Activated CD8-positive, alpha-beta memory T cell treated with anti-CD3 and anti-CD28 coated beads, Interleukin-2, amount 10 ng/mL, durations not matched to agents 7 days and 5 days (primary cell): ENCODE measurements around the gene CAMTA1. TPM values are rescaled to one million over a fixed set of nuclear protein-coding genes. Genes with fewer than 3 reads are reported as not detected.
"Not testable (repeated sequence)": the region's sequence is repeated elsewhere in the genome, so short reads cannot be mapped to it uniquely, and the experiment has no call there.

Experiments used
- ATAC-seq: fragments of 150-1000 bp; cut with Tn5 transposase; one replicate; pipeline ENCODE4 v1.10.0; 2021; ENCODE audit warnings: moderate library complexity
- CTCF ChIA-PET: fragments of 350-600 bp; sonication (Branson Sonifier 250); formaldehyde crosslinking; loops from one replicate; lab custom pipeline; 2021; ENCODE audit warnings: antibody characterized with exemption; lab: Charles Lee
- DNase-seq: peaks from one replicate; pipeline ENCODE4 v3.0.0-alpha.2; 2020
- H3K27ac Mint-ChIP-seq: one replicate; pipeline ENCODE4 v1.8.0; 2021; ENCODE audit warnings: mild to moderate bottlenecking, mixed read lengths
- H3K27me3 Mint-ChIP-seq: one replicate; pipeline ENCODE4 v1.8.0; 2021; ENCODE audit warnings: mixed read lengths
- H3K36me3 Mint-ChIP-seq: one replicate; pipeline ENCODE4 v1.8.0; 2021; ENCODE audit warnings: mild to moderate bottlenecking, mixed read lengths
- H3K4me1 Mint-ChIP-seq: one replicate; pipeline ENCODE4 v1.8.0; 2021; ENCODE audit warnings: mixed read lengths
- H3K4me3 Mint-ChIP-seq: one replicate; pipeline ENCODE4 v1.8.0; 2021; ENCODE audit warnings: mild to moderate bottlenecking, moderate library complexity, mixed read lengths
- H3K9me3 Mint-ChIP-seq: one replicate; pipeline ENCODE4 v1.8.0; 2022; ENCODE audit warnings: low read depth, mixed read lengths
- total RNA-seq, 2 experiments: library from RNA; stranded (reverse); gene quantifications; one replicate each; pipeline ENCODE4 v1.2.3, GENCODE V29; 2021

The CAMTA1 gene
- total RNA-seq, 2 experiments from 2014 or later = 42.8 to 43.2 TPM

- Mint-ChIP-seq H3K9me3 (no peaks in the 10 kb centered on the region), H3K4me1 (no peaks in the 10 kb centered on the region), H3K4me3 (no peak overlapping the region), H3K27ac (no peak overlapping the region), H3K36me3 (no peaks in the 10 kb centered on the region), H3K27me3 (peaks cover 12% of the 10 kb centered on the region)
- CTCF ChIA-PET = interaction anchor here (9.5 kb wide), 1 partner anchor 16 kb away, joined by 65 read pairs; no protein-coding TSS in a partner anchor
- DNase-seq (no peak), ATAC-seq (no peak)
Measured at GRCh38 chr1:7684861-7685635, 899.8 kb downstream of the CAMTA1 start.

GRCh38 chr1:7686301-7686850 lies 901.1 kb downstream of the CAMTA1 start:
- CTCF ChIA-PET = interaction anchor here (1.2 kb wide), 1 partner anchor 17 kb away, joined by 4 read pairs; no protein-coding TSS in a partner anchor
- DNase-seq = no peak
- Mint-ChIP-seq H3K36me3 (no peaks in the 10 kb centered on the region), H3K4me1 (no peaks in the 10 kb centered on the region), H3K9me3 (no peaks in the 10 kb centered on the region), H3K27me3 (peaks cover 6% of the 10 kb centered on the region), H3K27ac (no peak overlapping the region), H3K4me3 (no peak overlapping the region)
- ATAC-seq = no peak

GRCh38 chr1:7687411-7687810 lies 902.2 kb downstream of the CAMTA1 start:
- no peaks in the 10 kb centered on the region for H3K9me3 Mint-ChIP-seq
- H3K36me3 Mint-ChIP-seq = no peaks in the 10 kb centered on the region
- H3K4me1 Mint-ChIP-seq = no peaks in the 10 kb centered on the region
- H3K27me3 Mint-ChIP-seq = peaks cover 3% of the 10 kb centered on the region
- ATAC-seq = no peak
- H3K27ac Mint-ChIP-seq = no peak overlapping the region
- DNase-seq = no peak
- CTCF ChIA-PET = interaction anchor here (1.2 to 1.9 kb wide), 2 partner anchors 18 to 65 kb away, joined by 4 to 6 read pairs; no protein-coding TSS in a partner anchor
- no peak overlapping the region for H3K4me3 Mint-ChIP-seq

DNA sequence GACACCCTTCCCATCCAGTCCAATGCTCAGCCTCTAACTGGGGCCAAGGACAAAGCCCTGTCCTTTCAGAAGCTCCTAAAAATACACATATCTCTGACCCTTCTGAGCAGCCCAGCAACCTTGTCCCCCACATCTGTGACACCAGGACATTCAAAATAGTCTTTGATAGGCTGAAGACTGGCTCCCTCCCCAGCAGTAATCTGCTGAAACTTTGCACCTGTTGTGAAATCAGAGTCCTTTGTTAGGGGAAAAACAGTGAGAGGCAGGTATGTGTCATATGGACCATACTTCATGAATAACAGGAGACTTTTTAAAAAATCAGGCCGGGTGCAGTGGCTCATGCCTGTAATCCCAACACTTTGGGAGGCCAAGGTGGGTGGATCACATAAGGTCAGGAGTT lies 903.4 kb downstream of the CAMTA1 start:
- H3K9me3 Mint-ChIP-seq = peaks cover under 1% of the 10 kb centered on the region
- peaks cover 6% of the 10 kb centered on the region for H3K27me3 Mint-ChIP-seq
- CTCF ChIA-PET = interaction anchor here (1.2 to 1.9 kb wide), 2 partner anchors 21 to 64 kb away, joined by 4 to 6 read pairs; no protein-coding TSS in a partner anchor
- ATAC-seq (no peak), DNase-seq (no peak)
- no peaks in the 10 kb centered on the region for H3K36me3 Mint-ChIP-seq
- H3K4me3 Mint-ChIP-seq = no peak overlapping the region
- H3K4me1 Mint-ChIP-seq = no peaks in the 10 kb centered on the region
- no peak overlapping the region for H3K27ac Mint-ChIP-seq

GRCh38 chr1:7689307-7689706 lies 904.1 kb downstream of the CAMTA1 start:
- DNase-seq, H3K4me1 Mint-ChIP-seq, ATAC-seq, H3K27ac Mint-ChIP-seq, H3K9me3 Mint-ChIP-seq, H3K36me3 Mint-ChIP-seq, H3K27me3 Mint-ChIP-seq, H3K4me3 Mint-ChIP-seq, CTCF ChIA-PET: not testable (repeated sequence)

DNA sequence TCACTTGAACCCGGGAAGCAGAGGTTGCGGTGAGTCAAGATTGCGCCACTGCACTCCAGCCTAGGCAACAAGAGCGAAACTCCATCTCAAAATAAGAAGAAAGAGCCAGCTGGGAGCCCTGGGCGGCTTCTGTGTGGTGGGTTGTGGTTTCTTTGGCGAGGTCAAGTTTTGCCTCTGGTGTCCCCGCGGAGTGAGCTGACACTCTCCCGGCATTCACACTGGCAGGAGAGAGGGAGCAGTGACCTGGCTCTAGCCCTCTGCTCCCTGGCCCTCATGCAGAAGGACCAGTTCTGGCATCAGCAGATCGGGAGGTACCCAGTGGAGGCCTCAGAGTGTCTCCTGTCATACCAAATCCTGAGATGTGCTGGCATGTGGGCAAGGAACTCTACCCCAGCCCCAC lies 904.8 kb downstream of the CAMTA1 start:
- peaks cover 4% of the 10 kb centered on the region for H3K9me3 Mint-ChIP-seq
- ATAC-seq = no peak
- DNase-seq = no peak
- H3K27ac Mint-ChIP-seq = no peak overlapping the region
- H3K36me3 Mint-ChIP-seq = no peaks in the 10 kb centered on the region
- H3K27me3 Mint-ChIP-seq = peaks cover 6% of the 10 kb centered on the region
- CTCF ChIA-PET = no interaction called here
- no peak overlapping the region for H3K4me3 Mint-ChIP-seq
- no peaks in the 10 kb centered on the region for H3K4me1 Mint-ChIP-seq

DNA sequence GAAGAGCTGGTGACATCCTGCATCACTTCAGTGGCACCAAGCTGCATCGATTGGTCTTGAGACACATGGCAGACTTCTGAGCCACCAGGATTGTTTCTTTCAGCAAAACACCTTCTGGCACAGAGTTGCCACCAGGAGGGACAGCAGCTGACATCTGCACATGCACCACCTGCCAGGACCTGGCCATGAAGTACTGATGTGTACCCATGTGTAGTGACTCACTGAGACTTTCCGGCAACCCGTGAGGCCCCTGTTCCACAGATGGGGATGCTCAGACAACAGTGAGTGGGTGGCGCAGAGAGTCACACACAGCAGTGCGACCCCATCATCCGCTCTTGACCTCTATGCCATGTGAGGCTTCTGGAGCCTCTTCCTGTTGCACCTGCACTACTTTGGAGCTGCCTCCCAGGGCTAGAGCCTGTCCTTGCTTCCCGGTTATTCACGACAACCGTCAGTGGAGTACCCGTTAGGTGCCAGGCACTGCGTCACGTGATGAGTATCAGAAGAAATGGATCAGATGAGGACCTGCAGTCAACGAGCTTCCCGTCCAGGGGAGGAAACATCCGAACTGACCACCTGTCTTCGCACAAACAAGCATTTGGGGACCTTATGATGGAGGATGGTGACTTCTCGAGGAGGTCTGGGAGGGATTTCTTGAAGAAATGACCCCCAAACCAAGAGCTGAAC lies 905.4 kb downstream of the CAMTA1 start:
- DNase-seq (no peak), ATAC-seq (no peak)
- Mint-ChIP-seq H3K27me3 (peaks cover 6% of the 10 kb centered on the region), H3K9me3 (peaks cover 4% of the 10 kb centered on the region), H3K4me3 (no peak overlapping the region), H3K4me1 (no peaks in the 10 kb centered on the region), H3K36me3 (no peaks in the 10 kb centered on the region), H3K27ac (no peak overlapping the region)
- CTCF ChIA-PET = no interaction called here

GRCh38 chr1:7691576-7691975 lies 906.3 kb downstream of the CAMTA1 start:
- peaks cover 4% of the 10 kb centered on the region for H3K9me3 Mint-ChIP-seq
- no peaks in the 10 kb centered on the region for H3K4me1 Mint-ChIP-seq
- DNase-seq (no peak), ATAC-seq (no peak)
- no peak overlapping the region for H3K4me3 Mint-ChIP-seq
- no peaks in the 10 kb centered on the region for H3K36me3 Mint-ChIP-seq
- no peak overlapping the region for H3K27ac Mint-ChIP-seq
- CTCF ChIA-PET = no interaction called here
- H3K27me3 Mint-ChIP-seq = peaks cover 6% of the 10 kb centered on the region

DNA sequence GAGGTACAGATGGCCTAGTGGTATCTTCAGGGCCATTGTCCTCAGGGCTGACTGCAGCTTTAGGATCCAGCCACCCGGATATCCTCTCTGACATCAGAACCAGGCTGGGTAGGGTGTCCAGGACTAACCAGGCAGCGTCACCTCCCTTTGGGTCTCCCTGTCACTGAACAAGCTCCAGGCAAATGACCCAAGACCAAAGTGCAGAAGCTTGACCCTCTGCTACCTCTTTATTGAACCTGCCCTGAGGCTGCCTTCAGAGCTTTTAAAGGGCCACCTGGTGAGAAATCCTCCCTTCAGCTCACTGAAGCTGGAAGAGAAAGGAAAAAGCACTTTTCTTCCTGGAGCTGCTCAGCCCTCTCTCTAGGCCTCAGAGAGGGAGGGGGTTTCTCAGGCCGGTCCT lies 906.8 kb downstream of the CAMTA1 start:
- no peak for DNase-seq
- H3K9me3 Mint-ChIP-seq = peaks cover 4% of the 10 kb centered on the region
- CTCF ChIA-PET = no interaction called here

DNA sequence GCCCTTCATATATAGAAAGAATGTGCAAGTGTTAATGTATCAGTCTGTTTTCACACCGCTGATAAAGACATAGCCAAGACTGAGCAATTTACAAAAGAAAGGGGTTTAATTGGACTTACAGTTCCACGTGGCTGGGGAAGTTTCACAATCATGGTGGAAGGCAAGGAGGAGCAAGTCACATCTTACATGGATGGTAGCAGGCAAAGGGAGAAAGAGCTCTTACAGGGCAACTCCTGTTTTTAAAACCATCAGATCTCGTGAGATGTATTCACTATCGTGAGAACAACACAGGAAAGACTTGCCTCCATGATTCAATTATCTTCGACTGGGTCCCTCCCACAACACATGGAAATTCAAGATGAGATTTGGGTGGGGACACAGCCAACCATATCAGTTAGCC lies 907.8 kb downstream of the CAMTA1 start:
- H3K4me1 Mint-ChIP-seq, H3K9me3 Mint-ChIP-seq, H3K27me3 Mint-ChIP-seq, DNase-seq, H3K4me3 Mint-ChIP-seq, ATAC-seq, H3K36me3 Mint-ChIP-seq, H3K27ac Mint-ChIP-seq: not testable (repeated sequence)
- CTCF ChIA-PET = interaction anchor here (1.7 kb wide), 1 partner anchor 60 kb away, joined by 6 read pairs; no protein-coding TSS in a partner anchor

More for the DNA sequence above, 906.8 kb downstream of the CAMTA1 start:
- Mint-ChIP-seq H3K27ac (no peak overlapping the region), H3K36me3 (no peaks in the 10 kb centered on the region), H3K27me3 (peaks cover 6% of the 10 kb centered on the region), H3K4me1 (no peaks in the 10 kb centered on the region), H3K4me3 (no peak overlapping the region)
- ATAC-seq = no peak

GRCh38 chr1:7693662-7694061 lies 908.4 kb downstream of the CAMTA1 start:
- Mint-ChIP-seq H3K27me3 (peaks cover 4% of the 10 kb centered on the region), H3K4me1 (no peaks in the 10 kb centered on the region), H3K36me3 (no peaks in the 10 kb centered on the region), H3K9me3 (peaks cover 4% of the 10 kb centered on the region), H3K4me3 (no peak overlapping the region), H3K27ac (no peak overlapping the region)
- no peak for ATAC-seq
- CTCF ChIA-PET = interaction anchor here (1.7 kb wide), 1 partner anchor 59 kb away, joined by 6 read pairs; no protein-coding TSS in a partner anchor
- no peak for DNase-seq

DNA sequence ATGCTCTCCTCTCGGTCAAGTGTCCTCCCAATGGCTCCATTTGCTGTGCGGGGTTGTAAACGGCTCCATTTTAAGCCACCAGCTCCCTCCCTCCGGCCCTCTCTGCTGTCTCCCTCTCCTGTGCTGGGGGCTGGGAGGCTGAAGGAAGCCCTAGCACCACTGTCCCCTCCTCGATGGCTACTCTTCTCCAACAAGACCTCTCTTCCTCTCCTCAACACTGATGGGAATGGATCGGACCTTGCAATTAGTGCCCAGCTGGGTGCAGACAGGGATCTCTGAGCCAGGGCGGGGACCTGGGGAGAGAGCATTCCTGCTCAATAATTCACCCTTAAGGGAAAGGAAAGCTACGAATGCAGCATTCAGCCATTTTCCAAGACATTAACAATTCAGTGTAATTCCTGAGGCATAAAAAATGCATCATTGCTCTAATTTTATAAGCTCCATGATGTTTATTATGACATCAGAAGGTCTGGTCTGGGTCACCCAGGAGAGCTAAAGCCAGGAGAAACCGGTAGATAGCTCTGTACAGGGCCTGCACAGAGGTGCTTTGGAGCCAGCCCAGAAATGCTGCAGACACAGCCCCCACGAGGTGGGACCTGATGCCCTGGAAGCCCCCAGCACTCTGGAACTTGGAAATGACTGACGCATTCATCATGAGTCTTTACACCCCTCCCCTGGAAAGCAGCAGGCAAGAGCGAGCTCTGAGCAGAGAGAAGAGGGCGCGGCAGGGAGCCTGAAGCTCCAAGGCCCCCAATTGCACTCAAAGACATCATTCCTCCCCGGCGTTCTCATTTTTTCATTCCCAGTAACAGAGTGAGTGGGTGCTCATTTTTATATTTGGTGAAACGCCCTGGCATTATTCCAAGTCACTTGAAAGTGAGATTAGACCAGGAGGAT lies 909.6 kb downstream of the CAMTA1 start:
- CTCF ChIA-PET = interaction anchor here (1.5 to 2.2 kb wide), 3 partner anchors 26 to 58 kb away, joined by 4 to 9 read pairs (median 6); no protein-coding TSS in a partner anchor
- Mint-ChIP-seq H3K4me3 (no peak overlapping the region), H3K36me3 (no peaks in the 10 kb centered on the region), H3K27ac (no peak overlapping the region), H3K9me3 (peaks cover 4% of the 10 kb centered on the region), H3K4me1 (peaks cover 8% of the 10 kb centered on the region), H3K27me3 (peaks cover 4% of the 10 kb centered on the region)
- DNase-seq (no peak), ATAC-seq (no peak)
